ENCODE measurements around the gene HIVEP3.
A peak's percentile ranks its signal among the peaks of the same experiment; 100 is the strongest.

- TF ChIP-seq EZH2phosphoT487 (IDR thresholded peaks at IDR 0.05; ENCODE audit: borderline replicate concordance, low read depth) (no peak), CTCF (IDR thresholded peaks at IDR 0.05) (no peak), EP300 (IDR thresholded peaks at IDR 0.05; ENCODE audit: borderline replicate concordance in 1 of 2, low read depth in 1 of 2, low read length in 1 of 2) (no peak), SIN3A (IDR thresholded peaks at IDR 0.05; ENCODE audit: borderline replicate concordance, low read depth, low read length) (no peak), SMC3 (IDR thresholded peaks at IDR 0.05; ENCODE audit: low read depth, low read length) (no peak), TAF1 (IDR thresholded peaks at IDR 0.05; ENCODE audit: borderline replicate concordance, low read depth, low read length) (no peak), ELF1 (IDR thresholded peaks at IDR 0.05) (no peak), NFIC (IDR thresholded peaks at IDR 0.05; ENCODE audit: borderline replicate concordance) (peak; percentile 81), POLR2AphosphoS5 (IDR thresholded peaks at IDR 0.05; ENCODE audit: low read depth, low read length) (no peak)
Observed at GRCh38 chr1:41504114-41505035, 414.3 kb downstream of the HIVEP3 start.
